MM.1S (cell line): ENCODE data around the gene MBD4.

ENCODE experiments used
- CTCF ChIP-seq: fragments of 300-600 bp; sonication (generic); IDR thresholded peaks from 2 replicates; pipeline ENCODE4 v1.5.1; 2016; ENCODE audit warnings: antibody characterized with exemption, low read length, mixed read lengths
- EZH2 ChIP-seq: fragments of 300-600 bp; sonication (generic); optimal IDR thresholded peaks from 2 replicates; pipeline ENCODE3; 2017; ENCODE audit warnings: low read depth, mild to moderate bottlenecking, antibody characterized with exemption, low read length, mixed read lengths

- TF ChIP-seq CTCF (no peak), EZH2 (no peak)
These were observed 44.1 kb upstream of the MBD4 start for GRCh38 chr3:129483870-129484269.
